22Rv1 (cell line): ENCODE measurements around the gene NLE1.

Source experiments
- CTCF ChIP-seq: fragments of 450-650 bp; IDR thresholded peaks from 2 replicates; pipeline ENCODE4 v1.5.1; 2017; ENCODE audit warnings: mild to moderate bottlenecking
- ZFX ChIP-seq: fragments of 450-650 bp; IDR thresholded peaks from 2 replicates; pipeline ENCODE4 v1.6.1; 2017; ENCODE audit warnings: antibody characterized with exemption, borderline replicate concordance

- no peak for TF ChIP-seq ZFX
- no peak for TF ChIP-seq CTCF
Measured at GRCh38 chr17:35163886-35164285, 21.8 kb upstream of the NLE1 start.
